Activated CD8-positive, alpha-beta T cell treated with anti-CD3 and anti-CD28 coated beads for 36 hours (primary cell): ENCODE measurements around the gene TUBB4B. TPM values are rescaled to one million over a fixed set of nuclear protein-coding genes. Genes with fewer than 3 reads are reported as not detected.
"Not testable (repeated sequence)": the region's sequence is repeated elsewhere in the genome, so short reads cannot be mapped to it uniquely, and the experiment has no call there.

Source experiments
- ATAC-seq: fragments of 200-7000 bp; cut with Tn5 transposase; one replicate; pipeline ENCODE4 v1.10.0; 2021; ENCODE audit warnings: mild to moderate bottlenecking, moderate library complexity
- CTCF ChIA-PET: fragments of 350-600 bp; sonication (Branson Sonifier 250); formaldehyde crosslinking; loops from one replicate; lab custom pipeline; 2021; ENCODE audit warnings: antibody characterized with exemption; lab: Charles Lee
- POLR2A ChIA-PET: fragments of 350-600 bp; sonication (Branson Sonifier 250); formaldehyde crosslinking; loops from one replicate; lab custom pipeline; 2021; ENCODE audit warnings: antibody characterized with exemption; lab: Charles Lee
- DNase-seq: peaks from one replicate; pipeline ENCODE4 v3.0.0-alpha.2; 2020
- H3K27ac Mint-ChIP-seq: one replicate; pipeline ENCODE4 v1.8.0; 2021; ENCODE audit warnings: mild to moderate bottlenecking, mixed read lengths
- H3K27me3 Mint-ChIP-seq: one replicate; pipeline ENCODE4 v1.8.0; 2021; ENCODE audit warnings: mixed read lengths
- H3K36me3 Mint-ChIP-seq: one replicate; pipeline ENCODE4 v1.8.0; 2021; ENCODE audit warnings: low read depth, mixed read lengths
- H3K4me1 Mint-ChIP-seq: one replicate; pipeline ENCODE4 v1.8.0; 2021; ENCODE audit warnings: low read depth, mixed read lengths
- H3K4me3 Mint-ChIP-seq: one replicate; pipeline ENCODE4 v1.8.0; 2021; ENCODE audit warnings: mild to moderate bottlenecking, moderate library complexity, mixed read lengths
- H3K9me3 Mint-ChIP-seq: one replicate; pipeline ENCODE4 v1.8.0; 2021; ENCODE audit warnings: mixed read lengths
- intact Hi-C: fragments of 100-400 bp; cut with micrococcal nuclease; formaldehyde crosslinking; loops from one replicate; pipeline ENCODE4 v1.10.0; 2022
- total RNA-seq, 2 experiments: library from RNA; stranded (reverse); gene quantifications; one replicate each; pipeline ENCODE4 v1.2.3, GENCODE V29; 2021
- TF ChIP-seq, protein P1 (sequence below): fragments of 200-600 bp; IDR thresholded peaks from one replicate; pipeline ENCODE4 v1.8.0; 2022; ENCODE audit warnings: antibody characterized with exemption, mild to moderate bottlenecking

Gene TUBB4B
- total RNA-seq, 2 experiments from 2014 or later = 228 to 230 TPM

DNA sequence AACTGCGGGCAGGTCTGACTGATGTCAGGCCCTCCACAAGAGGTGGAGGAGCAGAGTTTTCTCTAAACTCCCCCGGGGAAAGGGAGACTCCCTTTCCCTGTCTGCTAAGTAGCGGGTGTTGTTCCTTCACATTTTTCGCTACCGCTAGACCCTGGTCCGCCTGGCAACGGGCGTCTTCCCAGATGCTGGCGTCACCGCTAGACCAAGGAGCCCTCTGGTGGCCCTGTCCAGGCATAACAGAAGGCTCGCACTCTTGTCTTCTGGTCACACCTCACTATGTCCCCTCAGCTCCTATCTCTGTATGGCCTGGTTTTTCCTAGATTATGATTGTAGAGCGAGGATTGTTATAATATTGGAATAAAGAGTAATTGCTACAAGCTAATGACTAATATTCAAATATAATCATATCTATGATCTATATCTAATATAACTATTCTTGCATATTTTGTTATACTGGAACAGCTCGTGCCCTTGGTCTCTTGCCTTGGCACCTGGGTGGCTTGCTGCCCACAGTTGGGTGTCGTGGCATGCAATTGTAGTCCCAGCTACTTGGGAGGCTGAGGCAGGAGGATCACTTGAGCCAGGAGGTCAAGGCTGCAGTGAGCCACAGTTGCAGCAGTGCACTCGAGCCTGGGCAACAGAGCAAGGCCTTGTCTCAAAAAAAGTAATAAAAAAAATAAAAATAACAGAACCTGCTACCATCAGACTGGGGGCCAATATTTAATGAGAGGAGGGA lies 21.3 kb downstream of the TUBB4B start:
- ATAC-seq, H3K27ac Mint-ChIP-seq, H3K4me3 Mint-ChIP-seq, H3K4me1 Mint-ChIP-seq, DNase-seq, intact Hi-C loops, H3K27me3 Mint-ChIP-seq, H3K9me3 Mint-ChIP-seq, POLR2A ChIA-PET: not testable (repeated sequence)
- CTCF ChIA-PET = interaction anchor here (1.4 to 1.6 kb wide), 2 partner anchors 12 to 39 kb away, joined by 3 to 4 read pairs; no protein-coding TSS in a partner anchor
- TF ChIP-seq, protein P1, sequence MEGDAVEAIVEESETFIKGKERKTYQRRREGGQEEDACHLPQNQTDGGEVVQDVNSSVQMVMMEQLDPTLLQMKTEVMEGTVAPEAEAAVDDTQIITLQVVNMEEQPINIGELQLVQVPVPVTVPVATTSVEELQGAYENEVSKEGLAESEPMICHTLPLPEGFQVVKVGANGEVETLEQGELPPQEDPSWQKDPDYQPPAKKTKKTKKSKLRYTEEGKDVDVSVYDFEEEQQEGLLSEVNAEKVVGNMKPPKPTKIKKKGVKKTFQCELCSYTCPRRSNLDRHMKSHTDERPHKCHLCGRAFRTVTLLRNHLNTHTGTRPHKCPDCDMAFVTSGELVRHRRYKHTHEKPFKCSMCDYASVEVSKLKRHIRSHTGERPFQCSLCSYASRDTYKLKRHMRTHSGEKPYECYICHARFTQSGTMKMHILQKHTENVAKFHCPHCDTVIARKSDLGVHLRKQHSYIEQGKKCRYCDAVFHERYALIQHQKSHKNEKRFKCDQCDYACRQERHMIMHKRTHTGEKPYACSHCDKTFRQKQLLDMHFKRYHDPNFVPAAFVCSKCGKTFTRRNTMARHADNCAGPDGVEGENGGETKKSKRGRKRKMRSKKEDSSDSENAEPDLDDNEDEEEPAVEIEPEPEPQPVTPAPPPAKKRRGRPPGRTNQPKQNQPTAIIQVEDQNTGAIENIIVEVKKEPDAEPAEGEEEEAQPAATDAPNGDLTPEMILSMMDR = peak; percentile 45
- H3K36me3 Mint-ChIP-seq = peaks cover 16% of the 10 kb centered on the region

DNA sequence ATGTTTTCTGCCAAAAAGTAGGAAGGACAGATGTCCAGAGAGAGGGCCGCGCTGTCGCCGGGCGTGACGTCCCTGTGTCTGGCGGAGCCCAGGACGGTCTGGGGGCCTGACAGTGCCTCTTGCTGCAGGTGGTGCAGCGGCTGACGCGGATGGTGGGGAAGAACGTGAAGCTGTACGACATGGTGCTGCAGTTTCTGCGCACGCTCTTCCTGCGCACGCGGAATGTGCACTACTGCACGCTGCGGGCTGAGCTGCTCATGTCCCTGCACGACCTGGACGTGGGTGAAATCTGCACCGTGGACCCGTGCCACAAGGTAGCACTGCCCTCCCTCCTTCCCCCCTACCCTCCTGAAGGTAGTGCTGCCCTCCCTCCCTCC lies 21.8 kb downstream of the TUBB4B start:
- ChIA-PET CTCF (no interaction called here), POLR2A (no interaction called here)
- DNase-seq = no peak
- TF ChIP-seq, protein P1 = no peak
- Mint-ChIP-seq H3K36me3 (peaks cover 19% of the 10 kb centered on the region), H3K4me1 (no peaks in the 10 kb centered on the region), H3K4me3 (no peak overlapping the region), H3K9me3 (no peaks in the 10 kb centered on the region), H3K27ac (no peak overlapping the region), H3K27me3 (no peaks in the 10 kb centered on the region)
- ATAC-seq = no peak
- intact Hi-C loops = no loop called here

DNA sequence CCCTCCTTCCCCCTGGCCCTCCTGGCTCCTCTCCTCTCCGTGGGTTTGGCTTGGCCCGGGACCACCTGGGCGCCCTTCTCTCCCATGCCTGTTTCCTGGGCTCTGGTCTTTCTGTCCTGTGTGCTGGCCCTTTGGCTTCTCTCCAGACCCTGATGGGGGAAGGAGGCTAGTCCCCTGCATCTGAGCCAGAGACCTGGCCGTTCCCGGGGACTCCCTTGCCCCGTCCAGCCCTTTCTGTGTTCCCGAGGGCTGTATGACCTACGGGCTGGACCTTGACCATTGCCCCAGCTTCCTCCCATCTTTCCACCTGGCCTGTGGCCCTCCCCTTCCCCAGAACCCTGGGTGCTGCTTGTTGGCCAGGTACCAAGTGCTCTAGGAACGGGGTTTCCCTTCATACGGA lies 22.4 kb downstream of the TUBB4B start:
- TF ChIP-seq, protein P1 = no peak
- Mint-ChIP-seq H3K36me3 (peaks cover 21% of the 10 kb centered on the region), H3K9me3 (no peaks in the 10 kb centered on the region), H3K27me3 (no peaks in the 10 kb centered on the region), H3K4me1 (no peaks in the 10 kb centered on the region), H3K4me3 (no peak overlapping the region), H3K27ac (no peak overlapping the region)
- ChIA-PET POLR2A (interaction anchor here (0.5 to 1.0 kb wide), 2 partner anchors 13 to 147 kb away, joined by 3 read pairs; no protein-coding TSS in a partner anchor), CTCF (no interaction called here)
- intact Hi-C loops = no loop called here
- no peak for ATAC-seq
- DNase-seq = no peak

DNA sequence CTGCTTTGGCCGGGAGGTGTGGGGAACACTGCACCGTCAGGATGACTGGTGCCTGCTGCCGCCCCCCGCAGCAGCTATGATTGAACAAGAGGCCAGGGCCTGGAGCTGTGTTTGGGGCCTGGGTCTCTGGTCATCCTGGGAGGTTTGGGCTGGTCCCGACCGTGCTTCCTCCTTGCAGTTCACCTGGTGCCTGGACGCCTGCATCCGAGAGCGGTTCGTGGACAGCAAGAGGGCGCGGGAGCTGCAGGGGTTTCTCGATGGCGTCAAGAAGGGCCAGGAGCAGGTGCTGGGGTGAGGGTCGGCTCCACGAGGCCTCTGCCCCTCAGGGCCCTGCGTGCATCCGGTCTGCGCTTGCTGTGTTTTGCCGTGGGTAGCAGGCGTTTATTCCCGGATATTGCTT lies 23.0 kb downstream of the TUBB4B start:
- Mint-ChIP-seq H3K27me3 (no peaks in the 10 kb centered on the region), H3K27ac (no peak overlapping the region), H3K4me1 (no peaks in the 10 kb centered on the region), H3K4me3 (no peak overlapping the region), H3K9me3 (no peaks in the 10 kb centered on the region), H3K36me3 (peaks cover 25% of the 10 kb centered on the region)
- intact Hi-C loops = no loop called here
- ChIA-PET POLR2A (interaction anchor here (0.5 to 2.3 kb wide), 5 partner anchors 10 to 146 kb away, joined by 3 to 8 read pairs (median 3); no protein-coding TSS in a partner anchor), CTCF (no interaction called here)
- TF ChIP-seq, protein P1 = no peak
- DNase-seq (no peak), ATAC-seq (no peak)

DNA sequence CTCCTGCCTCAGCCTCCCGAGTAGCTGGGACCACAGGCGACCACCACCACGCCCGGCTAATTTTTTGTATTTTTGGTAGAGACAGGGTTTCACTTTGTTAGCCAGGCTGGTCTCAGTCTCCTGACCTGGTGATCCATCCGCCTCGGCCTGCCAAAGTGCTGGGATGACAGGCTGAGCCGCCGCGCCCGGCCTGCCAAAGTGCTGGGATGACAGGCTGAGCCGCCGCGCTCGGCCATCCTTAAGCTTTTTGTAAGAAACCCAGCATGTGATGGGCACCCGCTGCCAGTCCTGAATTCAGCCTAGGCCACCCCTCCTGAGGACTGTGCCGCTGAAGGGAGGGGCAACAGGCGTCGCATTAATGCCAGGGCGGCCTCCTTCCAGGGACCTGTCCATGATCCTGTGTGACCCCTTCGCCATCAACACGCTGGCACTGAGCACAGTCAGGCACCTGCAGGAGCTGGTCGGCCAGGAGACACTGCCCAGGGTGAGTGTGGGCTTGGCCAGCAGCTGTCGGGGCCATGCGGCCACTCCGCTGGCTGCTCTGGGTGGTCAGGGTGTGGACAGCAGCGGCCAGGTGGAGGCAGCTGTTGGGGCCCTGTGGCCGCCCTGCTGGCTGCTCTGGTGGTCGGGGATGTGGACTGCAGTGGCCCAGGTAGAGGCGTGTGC lies 24.5 kb downstream of the TUBB4B start:
- H3K4me3 Mint-ChIP-seq = no peak overlapping the region
- H3K27ac Mint-ChIP-seq = no peak overlapping the region
- H3K4me1 Mint-ChIP-seq = no peaks in the 10 kb centered on the region
- POLR2A ChIA-PET = interaction anchor here (0.7 to 2.3 kb wide), 3 partner anchors 9 to 16 kb away, joined by 3 to 8 read pairs (median 5); partner anchors contain the start of gene TOR4A
- no peaks in the 10 kb centered on the region for H3K9me3 Mint-ChIP-seq
- TF ChIP-seq, protein P1 = no peak
- H3K36me3 Mint-ChIP-seq = peaks cover 33% of the 10 kb centered on the region
- no peaks in the 10 kb centered on the region for H3K27me3 Mint-ChIP-seq
- intact Hi-C loops = no loop called here
- DNase-seq = no peak
- ATAC-seq = no peak
- CTCF ChIA-PET = no interaction called here
